MM.1S (cell line): ENCODE data around the gene FRA10AC1.

Experiments used
- DNase-seq: peaks from one replicate; pipeline ENCODE4 v3.0.0-alpha.2; 2015
- H2AFZ ChIP-seq: fragments of 300-600 bp; sonication (generic); 2 replicates; pipeline ENCODE4 v1.6.0; 2016; ENCODE audit warnings: antibody characterized with exemption, low read length
- H3F3A ChIP-seq: fragments of 300-600 bp; sonication (generic); 2 replicates; pipeline ENCODE4 v1.6.1; 2016; ENCODE audit warnings: mild to moderate bottlenecking, antibody characterized with exemption, low read length, moderate library complexity, mixed read lengths; ENCODE audit not compliant: insufficient read depth
- H3K27ac ChIP-seq: fragments of 300-600 bp; sonication (generic); 2 replicates; pipeline ENCODE4 v1.5.1; 2016; ENCODE audit warnings: mild to moderate bottlenecking, low read length
- H3K27me3 ChIP-seq: fragments of 300-600 bp; sonication (generic); replicated peaks from 2 replicates; pipeline ENCODE4 v1.6.0; 2016; ENCODE audit warnings: low read length; ENCODE audit not compliant: insufficient read depth
- H3K36me3 ChIP-seq: fragments of 300-600 bp; sonication (generic); replicated peaks from 2 replicates; pipeline ENCODE4 v1.6.1; 2016; ENCODE audit warnings: mild to moderate bottlenecking, low read length, mixed read lengths; ENCODE audit not compliant: insufficient read depth
- H3K4me1 ChIP-seq: fragments of 300-600 bp; sonication (generic); 2 replicates; pipeline ENCODE4 v1.6.1; 2016; ENCODE audit warnings: low read length, mixed read lengths
- H3K4me2 ChIP-seq: fragments of 300-600 bp; sonication (generic); 2 replicates; pipeline ENCODE4 v1.6.0; 2016; ENCODE audit warnings: low read depth, low read length
- H3K4me3 ChIP-seq: fragments of 300-600 bp; sonication (generic); 2 replicates; pipeline ENCODE4 v1.5.1; 2016; ENCODE audit warnings: low read length, mixed read lengths
- H3K79me2 ChIP-seq: fragments of 300-600 bp; sonication (generic); 2 replicates; pipeline ENCODE4 v1.6.1; 2016; ENCODE audit warnings: mixed run types, low read length, mixed read lengths
- H3K9ac ChIP-seq: fragments of 300-600 bp; sonication (generic); 2 replicates; pipeline ENCODE4 v1.6.1; 2016; ENCODE audit warnings: low read length, mixed read lengths
- H3K9me2 ChIP-seq: fragments of 300-600 bp; sonication (generic); replicated peaks from 2 replicates; pipeline ENCODE4 v1.6.1; 2016; ENCODE audit warnings: mild to moderate bottlenecking, low read length, mixed read lengths; ENCODE audit not compliant: insufficient read depth
- H3K9me3 ChIP-seq: fragments of 300-600 bp; sonication (generic); replicated peaks from 2 replicates; pipeline ENCODE4 v1.6.1; 2016; ENCODE audit warnings: mild to moderate bottlenecking, low read length, mixed read lengths; ENCODE audit not compliant: insufficient read depth
- H4K20me1 ChIP-seq: fragments of 300-600 bp; sonication (generic); 2 replicates; pipeline ENCODE4 v1.6.1; 2016; ENCODE audit warnings: mild to moderate bottlenecking, low read length, moderate library complexity, mixed read lengths; ENCODE audit not compliant: insufficient read depth
- CTCF ChIP-seq: fragments of 300-600 bp; sonication (generic); IDR thresholded peaks from 2 replicates; pipeline ENCODE4 v1.5.1; 2016; ENCODE audit warnings: antibody characterized with exemption, low read length, mixed read lengths
- EZH2 ChIP-seq: fragments of 300-600 bp; sonication (generic); optimal IDR thresholded peaks from 2 replicates; pipeline ENCODE3; 2017; ENCODE audit warnings: low read depth, mild to moderate bottlenecking, antibody characterized with exemption, low read length, mixed read lengths
- EZH2phosphoT487 ChIP-seq: fragments of 300-600 bp; sonication (generic); IDR thresholded peaks from 2 replicates; pipeline ENCODE4 v1.6.1; 2018; ENCODE audit warnings: antibody characterized with exemption, low read length

The FRA10AC1 gene

DNA sequence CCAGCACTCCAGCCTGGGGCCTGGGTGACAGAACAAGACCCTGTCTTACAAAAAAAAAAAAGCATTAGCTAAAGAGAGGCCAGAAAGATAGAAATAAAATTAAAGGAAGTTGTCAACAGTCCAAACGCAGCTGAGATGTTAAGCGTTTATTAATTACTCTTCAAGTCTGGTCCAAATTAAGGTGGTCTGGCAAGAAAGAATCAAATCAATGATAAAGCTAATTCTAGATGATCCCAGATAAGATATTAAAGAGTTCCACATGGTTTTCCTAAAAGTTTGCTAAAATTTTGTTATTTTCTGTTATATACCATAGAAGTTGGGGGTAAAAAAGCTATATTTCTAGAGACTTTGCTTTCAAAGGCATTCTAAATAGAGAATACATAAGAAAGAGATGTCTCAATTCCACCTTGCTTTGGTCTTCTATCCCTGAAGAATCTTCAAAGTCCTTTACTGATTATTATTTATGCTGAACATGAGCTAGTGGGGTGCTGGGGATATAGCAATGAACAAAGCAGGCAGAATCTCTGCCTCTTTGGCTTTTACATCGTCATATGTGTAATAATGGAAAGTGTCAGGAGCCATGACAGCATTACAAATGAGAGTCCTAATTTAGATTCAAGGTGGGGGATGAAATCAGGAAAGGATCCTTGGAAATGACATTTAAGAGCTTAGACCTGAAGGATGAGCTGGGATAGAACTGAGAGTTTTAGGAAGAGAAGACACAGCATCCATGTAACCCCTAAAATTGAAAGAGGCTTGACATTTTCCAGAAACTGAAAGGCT is 23.4 kb downstream of the FRA10AC1 start:
- H4K20me1 ChIP-seq, result no peaks in the 10 kb centered on the region
- H3K27ac ChIP-seq, result no peak overlapping the region
- H3K9ac ChIP-seq, result no peak overlapping the region
- no peaks in the 10 kb centered on the region for H3F3A ChIP-seq
- H3K79me2 ChIP-seq, result no peaks in the 10 kb centered on the region
- no peak overlapping the region for H2AFZ ChIP-seq
- H3K9me3 ChIP-seq, result no peaks in the 10 kb centered on the region
- no peaks in the 10 kb centered on the region for H3K9me2 ChIP-seq
- no peak overlapping the region for H3K4me2 ChIP-seq
- DNase-seq, result no peak
- no peaks in the 10 kb centered on the region for H3K27me3 ChIP-seq
- no peak overlapping the region for H3K4me3 ChIP-seq
- no peaks in the 10 kb centered on the region for H3K4me1 ChIP-seq
- H3K36me3 ChIP-seq, result no peaks in the 10 kb centered on the region
- no peak for TF ChIP-seq CTCF
- no peak for TF ChIP-seq EZH2
- TF ChIP-seq EZH2phosphoT487, result no peak

DNA sequence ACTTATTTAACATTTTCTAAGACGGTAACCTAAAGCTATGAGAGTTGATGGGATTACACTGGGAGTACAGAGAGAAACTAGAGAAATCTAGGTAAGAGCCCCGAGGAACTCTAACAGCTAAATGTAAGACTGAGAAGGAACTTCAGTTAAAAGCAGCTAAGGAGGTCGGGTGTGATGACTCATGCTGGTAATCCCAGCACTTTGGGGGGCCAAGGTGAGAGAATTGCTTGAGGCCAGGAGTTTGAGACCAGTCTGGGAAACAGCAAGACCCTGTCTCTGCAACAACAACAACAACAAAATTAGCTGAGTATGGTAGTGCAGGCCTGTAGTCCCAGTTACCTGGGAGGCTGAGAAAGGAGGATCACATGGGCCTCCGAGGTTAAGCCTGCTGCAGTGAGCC is 24.0 kb downstream of the FRA10AC1 start:
- no peaks in the 10 kb centered on the region for H4K20me1 ChIP-seq
- no peak overlapping the region for H3K27ac ChIP-seq
- TF ChIP-seq EZH2, result no peak
- TF ChIP-seq EZH2phosphoT487, result no peak
- TF ChIP-seq CTCF, result no peak
- H3K4me2 ChIP-seq, result no peak overlapping the region
- no peak for DNase-seq
- no peaks in the 10 kb centered on the region for H3K27me3 ChIP-seq
- H3K9me3 ChIP-seq, result no peaks in the 10 kb centered on the region
- H2AFZ ChIP-seq, result no peak overlapping the region
- H3K9me2 ChIP-seq, result no peaks in the 10 kb centered on the region
- H3K79me2 ChIP-seq, result no peaks in the 10 kb centered on the region
- no peak overlapping the region for H3K9ac ChIP-seq
- H3K36me3 ChIP-seq, result no peaks in the 10 kb centered on the region
- no peaks in the 10 kb centered on the region for H3K4me1 ChIP-seq
- H3K4me3 ChIP-seq, result no peak overlapping the region
- H3F3A ChIP-seq, result no peaks in the 10 kb centered on the region

DNA sequence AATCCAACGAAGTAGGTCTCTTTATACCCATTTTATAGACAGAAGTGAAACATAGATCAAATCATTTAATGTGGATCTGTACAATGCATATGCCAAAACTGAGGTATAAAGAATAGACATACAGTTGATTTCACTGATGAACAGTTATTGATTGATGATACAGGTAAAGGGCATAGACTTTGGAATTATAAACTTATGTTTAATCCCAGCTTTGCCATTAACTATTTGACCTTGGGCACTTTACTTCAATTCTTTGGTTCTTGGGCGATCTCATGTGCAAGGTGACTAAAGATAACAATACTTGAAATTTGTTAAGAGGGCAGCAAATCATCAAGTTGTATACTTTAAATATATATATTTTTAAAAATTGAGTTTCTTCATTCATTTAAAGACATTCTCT is 28.6 kb downstream of the FRA10AC1 start:
- no peak overlapping the region for H2AFZ ChIP-seq
- H3K9me2 ChIP-seq, result no peaks in the 10 kb centered on the region
- no peak overlapping the region for H3K9ac ChIP-seq
- H3K79me2 ChIP-seq, result no peaks in the 10 kb centered on the region
- DNase-seq, result no peak
- H3K4me2 ChIP-seq, result no peak overlapping the region
- no peak overlapping the region for H3K4me3 ChIP-seq
- TF ChIP-seq EZH2, result no peak
- TF ChIP-seq CTCF, result no peak
- H4K20me1 ChIP-seq, result no peaks in the 10 kb centered on the region
- no peaks in the 10 kb centered on the region for H3K4me1 ChIP-seq
- no peaks in the 10 kb centered on the region for H3K27me3 ChIP-seq
- H3K27ac ChIP-seq, result no peak overlapping the region
- H3F3A ChIP-seq, result no peaks in the 10 kb centered on the region
- no peaks in the 10 kb centered on the region for H3K36me3 ChIP-seq
- no peaks in the 10 kb centered on the region for H3K9me3 ChIP-seq
